IPS DF 4.7 (cell line): ENCODE results near the gene CCDC57.
"Not testable (repeated sequence)": the region's sequence is repeated elsewhere in the genome, so short reads cannot be mapped to it uniquely, and the experiment has no call there.

Experiments used
- DNase-seq: peaks from one replicate; pipeline ENCODE4 v3.0.0-alpha.2; 2013; ENCODE audit warnings: low spot score; ENCODE audit errors: extremely low read depth

Gene CCDC57

DNA sequence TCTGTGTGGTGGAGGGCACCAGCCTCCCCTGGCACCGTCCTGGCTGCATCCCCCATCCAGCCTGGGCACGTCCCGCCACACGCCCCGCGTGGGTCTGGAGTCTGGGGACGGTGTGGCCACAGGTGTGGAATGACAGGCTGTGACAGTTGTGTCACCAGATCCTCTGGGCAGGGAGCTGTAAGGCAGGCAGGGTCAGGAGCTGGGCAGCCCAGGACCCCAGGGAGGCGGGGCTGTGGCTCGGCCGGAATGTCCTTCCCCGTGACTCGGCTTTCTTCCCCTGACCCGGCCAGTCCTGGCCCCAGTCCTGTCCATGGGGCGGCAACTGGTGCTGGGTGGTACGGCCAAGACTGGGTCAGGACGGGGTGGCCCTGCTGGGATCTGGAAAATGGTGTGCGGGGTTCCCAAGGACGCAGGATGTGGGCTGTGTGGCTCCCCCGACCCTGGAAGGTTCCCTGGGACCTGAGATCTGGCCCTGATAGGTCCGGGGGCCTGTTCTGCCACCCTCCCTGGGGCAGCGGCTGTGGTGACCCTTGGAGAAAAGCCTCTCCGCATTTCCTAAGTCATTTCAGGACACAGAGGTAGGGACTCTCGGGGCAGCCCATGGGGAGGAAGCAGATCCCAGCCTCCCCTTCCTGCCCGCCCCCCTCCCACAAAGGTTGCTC lies 12.9 kb upstream of the CCDC57 start:
- DNase-seq: no peak

DNA sequence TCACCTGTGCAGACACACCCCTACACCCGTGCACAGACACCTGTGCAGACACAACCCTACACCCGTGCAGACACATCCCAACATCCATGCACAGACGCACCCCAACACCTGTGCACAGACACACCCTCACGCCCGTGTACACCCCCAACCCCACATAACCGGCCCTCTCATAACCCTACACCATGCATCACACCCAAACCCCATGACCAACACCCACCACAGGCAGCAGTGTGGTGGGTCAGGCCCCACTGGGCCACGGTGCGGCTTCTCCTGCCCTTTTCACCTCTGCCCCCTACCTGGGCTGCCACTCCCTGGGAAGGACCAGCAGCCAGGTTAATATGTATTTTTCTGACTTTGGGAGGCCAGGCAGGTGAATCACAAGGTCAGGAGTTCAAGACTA lies 12.0 kb upstream of the CCDC57 start:
- DNase-seq: no peak

DNA sequence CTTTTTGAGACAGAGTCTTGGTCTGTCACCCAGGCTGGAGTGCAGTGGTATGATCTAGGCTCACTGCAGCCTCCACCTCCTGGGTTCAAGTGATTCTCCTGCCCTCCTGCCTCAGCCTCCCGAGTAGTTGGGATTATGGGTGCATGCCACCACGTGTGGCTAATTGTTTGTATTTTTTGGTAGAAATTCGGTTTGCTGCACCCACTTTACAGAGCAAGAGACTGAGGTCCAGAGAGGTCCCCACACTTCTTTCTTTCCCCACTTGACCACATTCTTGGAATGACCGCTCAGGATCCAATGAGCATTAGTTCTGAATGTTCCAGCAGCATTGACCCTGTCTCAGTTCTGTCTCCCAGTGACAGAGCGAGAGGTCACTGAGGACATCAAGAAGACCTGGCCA lies 10.9 kb upstream of the CCDC57 start:
- no peak for DNase-seq

DNA sequence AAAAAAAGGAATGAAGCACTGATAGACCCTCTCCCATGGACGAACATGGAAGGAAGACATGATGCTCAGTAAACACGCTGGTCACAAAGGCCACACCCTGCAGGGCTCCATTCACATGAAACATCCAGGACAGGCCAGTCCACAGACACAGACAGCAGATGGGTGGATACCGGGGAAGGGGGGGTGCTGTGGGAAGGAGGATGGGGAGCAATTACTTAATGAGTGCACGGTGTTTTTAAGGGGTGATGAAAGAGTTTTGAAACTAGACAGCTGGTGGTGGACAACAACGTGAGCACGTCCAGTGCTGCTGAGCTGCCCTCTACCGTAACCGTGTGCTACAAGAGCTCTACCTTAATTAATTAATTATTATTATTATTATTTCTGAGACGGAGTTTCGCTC lies 10.2 kb upstream of the CCDC57 start:
- DNase-seq: no peak

DNA sequence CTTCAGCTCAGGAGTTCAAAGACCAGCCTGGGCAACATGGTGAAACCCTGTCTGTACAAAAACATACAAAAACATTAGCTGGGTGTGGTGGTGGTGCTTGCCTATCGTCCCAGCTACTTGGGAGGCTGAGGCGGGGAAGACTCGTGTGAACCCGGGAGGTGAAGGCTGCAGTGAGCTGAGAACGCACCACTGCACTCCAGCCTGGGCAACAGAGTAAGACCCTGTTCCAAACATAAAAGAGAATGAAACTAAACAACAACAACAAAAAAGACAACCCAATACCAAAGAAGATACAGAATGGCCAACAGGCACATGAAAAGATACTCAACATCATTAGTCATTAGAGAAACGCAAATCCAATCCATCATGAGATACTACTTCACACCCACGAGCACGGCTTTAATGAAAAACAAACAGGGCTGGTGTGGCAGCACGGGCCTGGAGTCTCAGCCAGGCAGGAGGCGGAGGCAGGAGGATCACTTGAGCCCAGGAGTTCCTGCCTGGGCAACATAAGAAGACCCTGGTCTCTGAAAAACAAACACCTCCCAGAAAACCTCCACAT lies 8.8 kb upstream of the CCDC57 start:
- no peak for DNase-seq

DNA sequence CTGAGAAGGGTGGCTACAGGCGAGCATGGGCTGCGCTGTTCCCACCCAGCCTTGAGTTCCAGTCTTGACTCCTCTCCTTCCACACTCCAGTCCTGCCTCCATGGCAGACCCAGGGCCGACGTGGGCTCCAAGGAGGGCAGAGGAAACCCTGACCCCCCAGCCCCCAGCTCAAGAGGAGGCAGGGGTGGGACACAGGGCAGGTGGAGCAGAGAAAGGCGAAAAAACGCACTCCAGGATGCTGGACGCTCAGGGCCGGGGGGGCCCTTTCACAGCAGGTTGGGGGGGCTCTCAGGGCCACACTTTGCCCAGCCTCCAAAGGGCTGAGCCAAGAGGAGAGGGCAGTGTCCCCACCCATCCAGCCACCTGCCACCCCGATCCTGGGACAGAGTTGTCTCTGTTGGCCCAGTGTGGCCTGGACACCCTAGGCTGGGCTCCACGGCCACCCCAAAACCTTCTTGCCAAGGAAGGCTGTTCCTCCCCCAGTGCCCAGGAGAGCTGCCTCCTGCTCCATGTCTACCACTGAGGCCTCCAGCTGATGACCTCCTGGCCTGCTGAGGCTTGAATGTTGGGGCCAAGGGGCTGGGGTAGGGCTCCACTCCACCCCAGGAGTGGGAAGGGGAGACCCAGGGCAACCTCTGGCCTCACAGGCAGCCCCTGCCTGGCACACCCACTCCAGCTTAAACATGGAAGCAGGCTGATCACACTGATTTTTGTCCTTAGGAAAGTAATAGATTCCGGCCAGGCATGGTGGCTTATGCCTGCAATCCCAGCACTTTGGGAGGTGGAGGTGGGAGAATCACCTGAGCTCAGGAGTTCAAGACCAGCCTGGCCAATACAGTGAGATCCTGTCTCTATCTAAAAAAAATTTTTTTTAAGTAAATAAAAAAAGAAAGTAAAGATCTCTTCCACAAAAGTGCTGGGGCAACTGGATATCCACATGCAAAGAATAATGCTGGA lies 7.4 kb upstream of the CCDC57 start:
- DNase-seq: no peak

DNA sequence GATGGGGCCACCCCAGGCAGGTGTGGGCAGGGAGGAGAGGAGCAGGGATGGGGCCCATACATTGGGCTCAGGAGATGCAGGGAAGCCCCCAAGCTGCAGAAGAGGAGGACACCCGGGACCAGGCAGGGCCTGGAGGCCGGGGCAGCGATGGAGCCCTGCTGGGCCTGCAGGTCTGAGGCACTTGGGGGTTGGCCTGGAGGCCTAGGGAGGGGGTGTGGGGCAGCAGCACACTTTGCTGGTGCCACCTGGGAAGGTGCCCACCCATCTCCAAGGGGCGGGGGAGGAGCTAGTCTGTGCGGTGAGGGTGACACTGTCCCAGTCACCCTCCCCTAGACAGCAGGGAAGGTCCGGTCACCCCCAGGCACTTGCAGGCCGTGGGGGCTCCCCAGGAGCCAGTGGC lies 6.4 kb upstream of the CCDC57 start:
- no peak for DNase-seq

DNA sequence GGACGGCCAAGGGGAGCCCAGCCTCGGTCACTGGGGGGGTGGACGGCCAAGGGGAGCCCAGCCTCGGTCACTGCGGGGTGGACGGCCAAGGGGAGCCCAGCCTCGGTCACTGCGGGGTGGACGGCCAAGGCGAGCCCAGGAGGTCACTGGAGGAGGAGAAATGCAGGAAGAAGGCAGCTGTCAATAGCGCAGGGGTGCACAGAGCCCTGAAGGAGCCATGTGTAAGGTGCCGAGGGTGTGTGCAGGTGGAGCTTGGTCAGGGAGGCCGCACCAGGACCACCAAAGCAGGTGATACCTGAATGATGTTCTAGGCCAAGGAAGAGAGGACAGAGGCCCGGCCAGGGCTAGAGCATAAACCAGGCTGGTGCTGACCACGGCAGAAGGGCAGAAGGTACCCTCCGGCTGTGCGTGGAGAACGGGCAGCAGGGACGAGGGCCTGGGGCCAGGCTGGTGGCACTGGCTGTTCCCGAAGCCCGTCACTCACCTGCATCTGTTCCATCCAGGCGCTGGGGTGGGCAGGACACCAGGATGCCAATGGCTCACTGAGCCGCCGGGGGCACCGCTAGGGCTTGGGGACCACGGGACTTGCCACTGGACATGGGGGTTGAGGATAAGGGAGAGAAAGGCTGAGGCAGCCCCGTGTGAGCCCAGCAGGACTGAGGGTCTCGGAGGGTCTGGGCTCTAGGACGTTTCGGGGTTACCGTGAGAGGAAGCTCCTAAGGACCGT lies 5.9 kb upstream of the CCDC57 start:
- no peak for DNase-seq

DNA sequence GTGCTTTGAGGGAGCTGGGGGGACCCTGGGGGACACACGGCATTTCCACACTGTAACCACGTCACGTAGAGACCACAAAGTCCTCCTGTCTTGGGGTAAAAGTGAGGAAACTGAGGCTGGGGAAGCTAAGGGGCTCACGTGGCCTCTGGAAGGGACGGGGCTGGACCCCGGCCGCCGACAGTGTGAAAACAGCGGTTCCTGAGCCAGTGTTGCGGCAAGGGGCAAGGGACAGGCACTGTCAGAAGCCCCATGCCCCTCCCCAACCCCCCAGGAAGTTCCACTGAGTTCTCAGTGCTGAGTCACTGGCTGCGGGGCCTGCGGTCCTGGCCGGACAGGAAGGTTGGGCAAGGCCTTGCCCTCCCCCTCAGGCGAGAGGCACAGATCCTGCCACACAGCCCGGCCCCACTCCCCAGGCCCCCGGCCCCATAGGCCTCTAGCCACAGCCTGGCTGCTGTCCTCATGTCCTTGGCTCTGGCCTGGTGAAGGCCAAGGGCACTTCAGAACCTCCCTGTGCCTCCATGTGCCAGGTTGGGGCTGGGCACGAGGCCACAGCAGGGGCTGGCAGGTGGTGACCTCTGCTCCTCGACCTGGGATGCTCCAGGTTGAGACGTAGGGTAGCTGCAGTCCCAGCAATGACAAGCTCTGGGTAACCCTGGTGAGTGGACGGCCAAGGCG lies 5.0 kb upstream of the CCDC57 start:
- no peak for DNase-seq

DNA sequence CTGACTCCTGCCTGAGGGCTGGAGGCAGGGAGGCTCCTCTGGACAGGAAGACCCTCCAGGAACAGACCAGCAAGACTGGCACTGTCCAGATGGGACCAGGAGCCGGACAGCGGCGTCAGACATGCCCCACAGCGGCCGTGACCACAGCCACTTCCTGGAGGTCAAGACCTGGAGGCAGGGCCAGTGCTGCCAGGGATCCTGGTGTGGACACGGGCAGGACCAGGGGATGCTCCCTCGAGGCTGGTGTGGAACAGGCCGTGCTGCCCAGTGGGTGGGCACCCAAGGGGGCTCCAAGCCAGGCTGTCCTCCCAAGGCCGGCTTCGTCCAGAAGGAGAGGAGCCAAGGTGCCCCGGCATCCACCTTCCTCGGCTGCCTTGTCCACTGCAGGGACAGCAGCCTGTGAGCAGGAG lies 4.5 kb upstream of the CCDC57 start:
- DNase-seq: no peak

DNA sequence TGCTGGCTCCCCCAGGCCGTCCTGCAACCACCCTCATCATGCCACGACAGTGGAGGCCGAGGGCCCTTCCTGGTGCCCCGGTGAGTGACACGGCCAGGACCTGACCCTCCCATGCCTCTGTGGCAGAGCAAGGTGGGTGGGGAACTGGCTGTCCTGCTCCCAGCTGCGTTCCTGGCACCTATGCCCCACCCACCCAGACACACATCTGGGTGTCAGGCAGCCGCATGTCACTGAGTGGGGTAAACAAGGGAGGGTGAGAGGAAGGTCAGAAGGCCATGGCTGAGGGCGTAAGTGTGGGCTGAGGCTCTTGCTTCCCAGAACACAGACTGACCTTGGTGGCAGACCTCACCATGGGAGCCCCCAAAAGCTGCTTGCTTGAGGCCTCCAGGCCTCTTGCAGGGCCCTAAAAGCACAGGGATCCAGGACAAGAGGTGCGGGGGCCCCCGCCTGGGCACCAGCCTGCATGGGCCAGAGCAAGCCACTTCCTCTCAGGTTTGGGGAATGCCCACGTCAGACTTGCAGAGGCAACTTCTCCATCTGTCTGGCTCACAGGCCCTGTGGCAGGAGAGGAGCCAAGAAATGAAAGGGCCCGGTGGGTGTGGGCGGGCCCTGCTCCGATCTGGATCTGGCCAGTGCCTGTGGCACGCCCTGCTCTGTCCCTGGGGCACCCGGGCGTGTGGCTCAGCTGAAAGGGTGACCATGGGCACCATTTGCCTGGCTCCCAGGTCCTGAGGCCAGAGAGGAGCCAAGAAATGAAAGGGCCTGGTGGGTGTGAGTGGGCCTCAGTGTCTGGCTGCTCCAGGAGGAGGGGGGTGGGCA lies 3.9 kb upstream of the CCDC57 start:
- DNase-seq: no peak

DNA sequence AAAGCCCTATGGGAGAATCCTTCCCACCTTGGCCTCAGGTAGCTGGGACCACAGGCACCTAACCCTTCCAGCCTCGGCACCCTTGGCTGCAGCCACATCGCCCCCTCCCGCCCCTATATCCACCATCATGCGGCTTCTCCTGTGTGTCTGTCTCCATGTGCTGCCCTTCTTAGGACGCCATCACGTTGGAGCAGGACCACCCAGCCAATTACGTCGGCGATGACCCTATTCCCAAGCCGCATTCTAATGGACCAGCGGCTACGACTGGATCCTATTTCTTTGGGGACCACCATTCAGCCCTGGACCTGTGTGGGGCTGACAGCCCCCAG lies 3.3 kb upstream of the CCDC57 start:
- no peak for DNase-seq

DNA sequence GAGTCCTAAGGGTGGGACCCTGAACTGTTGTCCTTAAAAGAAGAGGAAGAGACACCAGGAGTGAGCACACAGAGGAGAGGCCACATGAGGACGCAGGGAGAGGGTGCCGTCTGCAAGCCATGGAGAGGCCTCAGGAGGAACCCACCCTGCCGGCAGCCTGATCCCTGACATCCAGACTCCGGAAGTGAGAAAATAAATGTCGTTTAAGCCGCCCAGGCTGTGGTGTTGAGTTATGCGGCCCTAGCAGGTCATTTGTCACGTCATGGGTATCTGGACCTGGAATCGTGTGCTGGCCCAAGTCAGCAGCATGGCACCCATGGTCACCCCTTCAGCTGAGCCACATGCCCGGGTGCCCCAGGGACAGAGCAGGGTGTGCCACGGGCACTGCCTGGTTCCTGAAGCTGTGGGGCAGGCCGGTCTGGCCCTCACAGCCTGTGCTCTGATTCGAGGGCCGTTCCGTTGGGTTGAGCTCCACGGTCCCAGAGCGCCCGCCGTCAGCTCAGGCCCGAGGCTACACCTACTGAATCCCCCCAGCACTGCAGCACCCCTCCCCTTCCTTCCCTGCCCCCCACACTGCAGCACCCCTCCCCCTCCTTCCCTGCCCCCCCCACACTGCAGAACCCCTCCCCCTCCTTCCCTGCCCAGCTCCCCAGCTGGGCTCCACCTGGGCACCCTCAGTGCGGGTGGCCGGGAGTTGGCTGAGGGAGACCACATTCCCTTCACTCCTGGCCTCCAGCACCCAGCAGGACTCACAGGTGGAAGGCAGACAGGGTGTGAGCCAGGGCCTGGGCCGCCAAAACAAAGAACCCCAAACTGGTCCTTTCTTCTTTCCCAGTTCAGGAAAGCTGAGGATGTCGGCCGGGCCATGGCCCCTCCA lies 2.7 kb upstream of the CCDC57 start:
- no peak for DNase-seq

DNA sequence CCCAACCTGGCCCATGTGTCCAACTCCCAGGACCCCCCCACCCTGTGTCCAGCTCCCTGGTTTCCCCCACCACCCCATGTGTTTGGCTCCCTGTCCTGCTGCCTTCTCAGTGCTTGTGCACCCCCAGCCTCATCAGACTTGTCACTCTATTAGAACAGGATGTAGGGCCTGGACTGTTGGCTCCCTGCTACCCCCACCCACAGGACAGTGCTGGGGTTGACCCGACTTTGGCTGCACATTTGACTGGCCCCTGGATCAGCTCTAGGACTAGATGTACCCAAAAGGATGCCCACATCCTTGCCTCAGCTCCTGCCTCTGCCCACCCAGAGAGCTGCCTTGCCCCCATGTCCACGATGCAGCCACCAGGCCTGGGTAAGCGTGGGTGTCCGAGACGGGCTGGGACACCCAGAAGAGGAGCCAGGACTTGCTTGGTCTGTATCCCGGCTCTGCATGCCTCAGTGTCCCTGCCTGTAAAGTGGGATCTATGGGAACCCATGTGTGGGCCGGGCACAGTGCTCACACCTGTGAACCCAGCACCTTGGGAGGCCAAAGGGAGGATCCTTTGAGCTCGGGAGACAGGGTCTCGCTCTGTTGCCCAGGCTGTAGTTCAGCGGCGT lies 1.5 kb upstream of the CCDC57 start:
- DNase-seq: no peak

DNA sequence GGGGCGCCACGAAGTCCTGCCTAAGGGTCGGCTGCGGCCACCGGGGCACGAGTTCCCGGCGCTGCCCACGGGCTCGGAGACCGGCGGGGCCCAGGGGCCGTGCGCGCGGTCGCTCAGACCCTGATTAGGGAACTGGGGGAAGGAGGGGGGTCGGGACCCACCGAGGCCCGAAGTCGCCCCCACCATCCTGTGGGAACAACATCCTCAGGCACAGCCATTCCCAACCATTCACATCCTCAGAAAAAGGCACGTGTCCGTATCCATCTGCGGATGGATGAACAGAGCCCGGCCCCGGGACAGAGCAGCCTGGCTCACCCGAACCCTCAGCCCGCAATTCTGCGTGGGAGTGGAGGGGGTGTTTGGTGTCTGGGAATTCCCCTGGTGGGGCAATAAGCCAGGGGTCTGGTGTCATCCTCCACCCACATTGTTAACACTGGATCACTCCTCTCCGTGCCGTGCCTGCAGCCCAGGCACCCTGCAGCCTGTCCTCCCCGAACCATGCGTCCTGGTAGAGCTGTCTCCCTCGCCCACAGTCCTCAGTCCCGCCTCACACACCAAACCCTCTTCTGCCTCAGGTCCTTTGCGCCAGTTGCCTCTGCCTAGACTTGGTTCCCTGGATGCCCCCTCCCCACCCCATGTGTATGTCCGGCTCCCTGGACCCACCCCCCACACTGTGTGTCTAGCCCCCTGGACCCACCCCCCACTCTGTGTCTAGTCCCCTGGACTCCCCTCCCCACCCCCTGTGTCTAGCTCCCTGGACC lies 789 bp upstream of the CCDC57 start:
- DNase-seq: no peak

DNA sequence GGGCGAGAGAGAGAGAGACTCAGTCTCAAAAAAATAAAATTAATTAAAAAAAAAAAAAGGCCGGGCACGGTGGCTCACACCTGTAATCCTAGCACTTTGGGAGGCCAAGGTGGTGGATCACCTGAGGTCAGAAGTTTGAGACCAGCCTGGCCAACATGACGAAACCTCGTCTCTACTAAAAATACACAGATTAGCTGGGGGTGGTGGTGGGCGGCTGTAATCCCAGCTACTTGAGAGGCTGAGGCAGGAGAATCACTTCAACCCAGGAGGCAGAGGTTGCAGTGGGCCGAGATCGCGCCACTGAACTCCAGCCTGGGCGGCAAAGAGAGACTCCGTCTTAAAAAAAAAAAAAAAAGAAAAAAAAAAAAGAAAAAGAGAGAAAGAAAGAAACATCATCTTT lies 2.0 kb downstream of the CCDC57 start:
- not testable (repeated sequence) for DNase-seq

DNA sequence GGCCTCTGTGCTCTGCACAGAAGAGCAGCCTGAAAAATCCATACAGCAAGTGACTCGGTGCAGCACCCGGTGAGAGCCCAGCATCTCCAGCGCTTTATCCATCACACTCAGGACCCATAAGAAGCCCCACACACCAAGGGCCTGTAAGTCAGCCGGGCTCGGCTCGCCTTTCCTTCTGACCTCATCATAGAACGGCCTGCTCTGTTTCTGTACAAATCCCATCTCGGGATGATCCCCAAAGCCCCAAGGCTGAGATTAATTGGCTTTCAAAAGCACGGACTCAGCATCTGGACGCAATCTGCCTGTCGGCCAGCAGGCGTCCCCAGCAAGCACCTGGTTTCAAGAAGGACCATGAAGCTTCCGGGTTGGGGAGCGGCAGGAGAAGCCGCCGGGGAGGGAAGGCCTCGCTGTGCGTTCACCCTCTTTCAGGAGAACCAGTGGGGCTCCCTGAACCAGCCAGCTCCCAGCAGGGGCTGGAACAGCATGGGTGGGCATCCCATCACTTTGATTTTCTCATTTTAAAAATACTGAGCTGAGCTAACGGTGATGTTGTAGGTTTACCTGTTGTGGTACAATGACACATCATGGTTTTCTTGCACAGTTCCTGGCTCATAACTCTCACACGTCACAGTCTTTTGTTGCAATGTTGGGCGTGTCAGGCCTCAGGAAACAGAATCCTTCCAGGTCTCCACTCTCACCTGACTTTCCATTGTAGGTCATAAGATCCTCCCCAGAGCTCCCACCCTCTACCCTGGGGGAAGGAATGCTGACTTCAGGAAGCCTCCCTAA lies 6.7 kb downstream of the CCDC57 start:
- peak; percentile 49 for DNase-seq
